Measurements from ENCODE around the gene SRSF3.
A peak's percentile ranks its signal among the peaks of the same experiment; 100 is the strongest.

SRSF3 gene

GRCh38 chr6:36594029-36594815 lies at the start of gene SRSF3:
Gene SRSF3, plus strand, starts transcription at chr6:36594362. Its CDS starts 2,401 bp downstream, at chr6:36596763.
- Histone ChIP-seq H3K4me3 (peak within 1 kb of the TSS; percentile 84), H3K27ac (peak within 1 kb of the TSS; percentile 97 to 98)
- DNase-seq (ENCODE audit: low spot score): peak; percentile 98
- TF ChIP-seq CTCF (IDR thresholded peaks at IDR 0.05): peak; percentile 30

GRCh38 chr6:36545767-36546307 lies 48.3 kb upstream of the SRSF3 start:
- no peak for DNase-seq (ENCODE audit: low spot score)
- H3K4me3 ChIP-seq: peak overlapping the region; percentile 84
- peak overlapping the region; percentile 88 to 96 for H3K27ac ChIP-seq
- TF ChIP-seq CTCF (IDR thresholded peaks at IDR 0.05): no peak

DNA sequence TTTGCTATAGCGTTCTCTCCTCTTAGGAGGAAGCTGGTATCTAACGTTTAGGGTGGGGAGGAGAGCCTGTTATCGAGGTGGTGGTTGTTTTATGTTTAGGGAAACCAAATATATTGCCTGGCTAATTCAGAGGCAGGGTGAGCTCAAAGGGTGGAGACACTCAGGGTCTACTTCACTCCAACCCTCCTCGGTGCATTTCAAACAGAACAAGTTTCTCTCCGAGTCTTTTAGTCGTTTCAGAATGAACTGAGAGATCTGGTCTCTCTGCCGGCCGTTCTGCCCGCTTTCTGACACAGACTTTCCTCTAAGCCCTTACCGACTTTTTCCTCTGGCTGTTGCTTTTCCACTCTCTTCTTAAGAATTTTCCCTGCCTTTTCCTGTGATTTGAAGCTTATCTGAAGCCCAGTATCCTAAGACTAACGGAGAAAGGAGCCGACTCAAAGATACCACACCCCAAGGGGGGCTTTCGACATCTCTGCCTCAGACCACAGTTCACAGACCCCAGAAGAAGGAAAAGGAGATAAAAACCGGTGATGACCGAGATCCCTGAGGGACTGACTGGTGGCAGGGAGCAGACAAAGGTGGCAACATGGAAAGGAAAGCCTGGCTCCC lies 47.7 kb upstream of the SRSF3 start:
- no peak for TF ChIP-seq CTCF (IDR thresholded peaks at IDR 0.05)
- no peak for DNase-seq (ENCODE audit: low spot score)
- peak overlapping the region; percentile 88 to 96 for H3K27ac ChIP-seq
- H3K4me3 ChIP-seq: peak overlapping the region; percentile 84

GRCh38 chr6:36546920-36547645 lies 47.1 kb upstream of the SRSF3 start, which contains the start of gene STK38:
Gene STK38, minus strand, starts transcription at chr6:36547479. Its CDS starts 7,277 bp downstream, at chr6:36540202.
- peak within 1 kb of the TSS; percentile 88 to 96 for H3K27ac ChIP-seq
- TF ChIP-seq CTCF (IDR thresholded peaks at IDR 0.05): no peak
- H3K4me3 ChIP-seq: peak within 1 kb of the TSS; percentile 84
- DNase-seq (ENCODE audit: low spot score): peak; percentile 90

DNA sequence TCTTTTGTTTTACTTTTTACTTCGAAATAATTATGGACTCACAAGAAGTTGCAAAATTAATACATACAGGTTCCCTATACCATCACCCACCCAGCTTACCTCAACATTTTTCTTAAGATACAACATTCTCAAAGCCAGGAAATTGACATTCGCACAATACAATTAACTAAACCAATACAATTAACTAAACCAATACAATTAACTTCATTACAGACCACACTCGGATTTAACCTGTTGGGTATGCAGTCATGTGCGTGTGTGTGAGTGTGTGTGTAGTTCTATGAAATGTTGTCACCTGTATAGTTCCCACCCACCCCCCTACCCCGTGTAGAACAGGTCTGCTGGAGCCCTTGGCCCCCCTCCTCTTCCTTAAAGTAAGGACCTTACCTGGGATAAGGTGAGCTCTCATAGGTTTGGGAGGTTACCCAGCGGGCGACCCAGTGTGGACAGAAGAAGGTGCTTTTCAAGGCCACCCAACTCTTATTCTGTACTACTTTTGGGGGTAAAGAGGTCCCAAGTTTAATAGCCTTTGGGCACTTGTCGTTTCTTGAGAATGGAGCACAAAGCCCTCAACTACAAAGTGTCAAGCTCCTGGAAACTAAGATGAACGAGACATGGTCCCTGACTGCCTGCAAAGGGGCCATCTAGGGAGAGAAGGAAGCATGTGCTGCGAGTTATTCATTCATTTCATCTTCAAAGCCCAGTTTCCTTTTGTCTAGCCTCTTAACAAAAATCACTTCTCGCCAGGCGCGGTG lies 46.3 kb upstream of the SRSF3 start:
- Histone ChIP-seq H3K27ac (peak overlapping the region; percentile 88 to 96), H3K4me3 (peak overlapping the region; percentile 84)
- TF ChIP-seq CTCF (IDR thresholded peaks at IDR 0.05): no peak
- no peak for DNase-seq (ENCODE audit: low spot score)

DNA sequence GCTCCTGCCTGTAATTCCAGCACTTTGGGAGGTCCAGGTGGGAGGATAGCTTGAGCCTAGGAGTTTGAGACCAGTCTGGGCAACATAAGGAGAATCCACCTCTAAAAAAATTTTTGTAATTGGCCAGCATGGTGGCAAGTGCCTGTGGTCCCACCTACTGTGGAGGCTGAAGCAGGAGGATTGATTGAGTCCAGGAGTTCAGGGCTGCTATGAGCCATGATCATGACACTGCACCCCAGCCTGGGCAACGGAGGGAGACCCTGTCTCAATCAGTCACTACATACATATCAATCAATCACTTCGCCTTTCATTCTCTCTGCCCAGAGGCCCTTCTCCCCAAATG lies 45.8 kb upstream of the SRSF3 start:
- TF ChIP-seq CTCF (IDR thresholded peaks at IDR 0.05): no peak

More for the DNA sequence above, 45.8 kb upstream of the SRSF3 start:
- no peak overlapping the region for H3K4me3 ChIP-seq
- DNase-seq (ENCODE audit: low spot score): no peak
- H3K27ac ChIP-seq: no peak overlapping the region
